Thyroid gland (tissue), 4 donors: ENCODE results near the gene ZNF133. TPM values are rescaled to one million over a fixed set of nuclear protein-coding genes. Genes with fewer than 3 reads are reported as not detected.
"Not testable (repeated sequence)": the region's sequence is repeated elsewhere in the genome, so short reads cannot be mapped to it uniquely, and the experiment has no call there.

Experiments used
- DNase-seq, 2 donors: peaks; one replicate each; pipeline ENCODE4 v3.0.0-alpha.2; 2019
- H3K27ac ChIP-seq, 3 donors: fragments of 200-600 bp; sonication (generic); 1 replicate in 2 of 3; 2 replicates in 1 of 3; pipeline ENCODE4 v1.5.1; 2016 to 2019; ENCODE audit warnings: mild to moderate bottlenecking in 1 of 3, moderate library complexity in 1 of 3
- H3K27me3 ChIP-seq: fragments of 200-600 bp; sonication (generic); one replicate; pipeline ENCODE4 v1.5.1; 2019
- H3K36me3 ChIP-seq, 2 donors: fragments of 200-600 bp; sonication (generic); one replicate each; pipeline ENCODE4 v1.5.1; 2016 to 2019
- H3K4me1 ChIP-seq, 2 donors: fragments of 200-600 bp; sonication (generic); one replicate each; pipeline ENCODE4 v1.5.1; 2017 to 2019
- H3K4me3 ChIP-seq, 3 donors: fragments of 200-600 bp; sonication (generic); replicated peaks in 1 of 3; 1 replicate in 2 of 3; 2 replicates in 1 of 3; pipeline ENCODE4 v1.5.1; 2016; ENCODE audit warnings: mild to moderate bottlenecking in 1 of 3
- H3K9me3 ChIP-seq: fragments of 200-600 bp; sonication (generic); one replicate; pipeline ENCODE4 v1.5.1; 2017
- POLR2A ChIP-seq, 2 donors: fragments of 450-650 bp; IDR thresholded peaks; one replicate each; pipeline ENCODE4 v1.6.1; 2017; ENCODE audit warnings: antibody characterized with exemption in 2 of 2, mild to moderate bottlenecking in 2 of 2, moderate library complexity in 1 of 2
- WGBS, 2 donors: methylation state at CpG; one replicate each; pipeline ENCODE4 v1.1.5; 2017; 5-methylcytosine and 5-hydroxymethylcytosine counted together
- intact Hi-C: fragments of 100-400 bp; cut with DNase I; formaldehyde crosslinking; loops from one replicate; pipeline ENCODE4 v1.15.1; 2023
- total RNA-seq, 4 donors: library from RNA; depleted of rRNA; stranded (reverse); fragments of >200 nt; gene quantifications; one replicate each; pipeline ENCODE4 v1.2.3, GENCODE V29; 2016
- TF ChIP-seq, protein P1 (sequence below), 6 experiments: fragments of 200-600 bp in 3 of 6; fragments of 450-650 bp in 3 of 6; sonication (generic) in 3 of 6; IDR thresholded peaks; one replicate each; pipeline ENCODE4 v1.5.1; 2016 to 2019; ENCODE audit warnings: antibody characterized with exemption in 6 of 6, mild to moderate bottlenecking in 2 of 6, inconsistent platforms in 1 of 6, moderate library complexity in 1 of 6

The ZNF133 gene
- 10 to 100 TPM; 14.8 to 17.3 (median 15.9) TPM for total RNA-seq

DNA sequence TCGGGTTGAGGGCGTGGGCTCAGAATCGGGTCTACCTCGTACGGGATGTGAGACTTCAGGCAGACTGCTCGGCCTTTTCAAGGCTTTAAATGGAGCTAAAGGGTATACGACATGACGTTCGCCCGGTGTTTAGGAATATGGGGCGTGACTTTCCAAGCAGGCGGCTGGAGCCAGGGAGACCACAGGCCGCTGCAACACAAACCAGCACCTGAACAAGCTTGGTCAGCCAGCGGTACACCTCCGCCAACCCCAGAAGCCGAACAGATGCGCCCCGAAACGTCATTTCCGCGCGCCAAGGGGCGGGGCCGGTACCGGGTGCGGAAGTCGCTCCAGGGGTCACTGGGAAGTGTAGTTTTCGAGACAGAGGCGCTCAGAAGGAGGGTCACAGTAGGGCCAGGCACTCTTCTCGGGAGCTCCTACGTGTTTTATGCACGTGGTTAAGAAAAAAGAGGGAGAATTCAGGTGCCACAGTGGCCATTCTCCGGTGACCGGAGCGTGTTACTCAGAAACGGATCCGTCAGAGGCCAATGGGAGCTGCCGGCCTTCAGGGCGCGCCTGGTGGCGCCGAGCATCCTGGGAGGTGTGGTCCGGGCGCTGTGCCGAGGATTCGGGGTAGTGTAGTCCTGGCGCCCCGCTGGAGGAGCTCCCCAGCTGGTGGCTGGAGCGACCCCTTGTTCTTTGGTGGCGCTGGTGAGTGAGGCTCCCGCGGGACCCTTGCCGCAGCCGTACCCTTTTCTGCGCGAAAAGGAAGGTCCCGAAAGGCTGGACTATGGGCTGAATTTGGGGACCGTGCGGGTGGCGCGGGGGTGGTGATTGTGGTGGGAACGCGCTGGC lies at the start of gene ZNF133:
TSS of gene ZNF133 (plus strand) at position 613 of the 834 bp plus-strand sequence. CDS start 17,160 bp downstream, outside the sequence.
- peaks cover 0 to 16% of the 10 kb centered on the region in 2 donors for H3K4me1 ChIP-seq
- H3K9me3 ChIP-seq: no peaks in the 10 kb centered on the region
- H3K27me3 ChIP-seq: no peaks in the 10 kb centered on the region
- DNase-seq: peak; percentile 97 to 98
- H3K4me3 ChIP-seq: peak within 1 kb of the TSS; percentile 56 to 69 (median 61)
- intact Hi-C loops: no loop called here
- WGBS, 2 donors: 0% methylated on average over 48 to 56 of the region's 63 CpGs
- TF ChIP-seq, protein P1, sequence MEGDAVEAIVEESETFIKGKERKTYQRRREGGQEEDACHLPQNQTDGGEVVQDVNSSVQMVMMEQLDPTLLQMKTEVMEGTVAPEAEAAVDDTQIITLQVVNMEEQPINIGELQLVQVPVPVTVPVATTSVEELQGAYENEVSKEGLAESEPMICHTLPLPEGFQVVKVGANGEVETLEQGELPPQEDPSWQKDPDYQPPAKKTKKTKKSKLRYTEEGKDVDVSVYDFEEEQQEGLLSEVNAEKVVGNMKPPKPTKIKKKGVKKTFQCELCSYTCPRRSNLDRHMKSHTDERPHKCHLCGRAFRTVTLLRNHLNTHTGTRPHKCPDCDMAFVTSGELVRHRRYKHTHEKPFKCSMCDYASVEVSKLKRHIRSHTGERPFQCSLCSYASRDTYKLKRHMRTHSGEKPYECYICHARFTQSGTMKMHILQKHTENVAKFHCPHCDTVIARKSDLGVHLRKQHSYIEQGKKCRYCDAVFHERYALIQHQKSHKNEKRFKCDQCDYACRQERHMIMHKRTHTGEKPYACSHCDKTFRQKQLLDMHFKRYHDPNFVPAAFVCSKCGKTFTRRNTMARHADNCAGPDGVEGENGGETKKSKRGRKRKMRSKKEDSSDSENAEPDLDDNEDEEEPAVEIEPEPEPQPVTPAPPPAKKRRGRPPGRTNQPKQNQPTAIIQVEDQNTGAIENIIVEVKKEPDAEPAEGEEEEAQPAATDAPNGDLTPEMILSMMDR (IDR thresholded peaks at IDR 0.05): peak in 1 of 6 experiments; percentile 2
- TF ChIP-seq POLR2A (IDR thresholded peaks at IDR 0.05): peak; percentile 51 to 88
- H3K36me3 ChIP-seq: no peaks in the 10 kb centered on the region
- H3K27ac ChIP-seq: peak within 1 kb of the TSS; percentile 72 to 95 (median 94)

- Histone ChIP-seq H3K27ac (no peak overlapping the region), H3K27me3 (no peaks in the 10 kb centered on the region), H3K4me3 (no peak overlapping the region), H3K9me3 (no peaks in the 10 kb centered on the region), H3K36me3 (no peaks in the 10 kb centered on the region), H3K4me1 (no peaks in the 10 kb centered on the region)
- 80 to 83% methylated on average over 1 of the region's 1 CpG for WGBS, 2 donors
- no peak for DNase-seq
- no peak for TF ChIP-seq POLR2A (IDR thresholded peaks at IDR 0.05)
- TF ChIP-seq, protein P1 (IDR thresholded peaks at IDR 0.05): no peak
- intact Hi-C loops: no loop called here
Measured at GRCh38 chr20:18240997-18241396, 47.3 kb upstream of the ZNF133 start.

GRCh38 chr20:18243802-18244201 lies 44.5 kb upstream of the ZNF133 start:
- no peaks in the 10 kb centered on the region for H3K9me3 ChIP-seq
- 33 to 41% methylated on average over 1 of the region's 1 CpG for WGBS, 2 donors
- TF ChIP-seq, protein P1 (IDR thresholded peaks at IDR 0.05): no peak
- no peak for TF ChIP-seq POLR2A (IDR thresholded peaks at IDR 0.05)

DNA sequence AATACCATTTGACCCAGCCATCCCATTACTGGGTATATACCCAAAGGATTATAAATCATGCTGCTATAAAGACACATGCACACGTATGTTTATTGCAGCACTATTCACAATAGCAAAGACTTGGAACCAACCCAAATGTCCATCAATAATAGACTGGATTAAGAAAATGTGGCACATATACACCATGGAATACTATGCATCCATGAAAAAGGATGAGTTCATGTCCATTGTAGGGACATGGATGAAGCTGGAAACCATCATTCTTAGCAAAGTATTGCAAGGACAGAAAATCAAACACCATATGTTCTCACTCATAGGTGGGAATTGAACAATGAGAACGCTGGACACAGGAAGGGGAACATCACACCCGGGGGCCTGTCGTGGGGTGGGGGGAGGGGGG lies 39.8 kb upstream of the ZNF133 start:
- WGBS, 2 donors: 86 to 88% methylated on average over 4 of the region's 4 CpGs
- H3K36me3 ChIP-seq, H3K27ac ChIP-seq, H3K9me3 ChIP-seq, intact Hi-C loops, H3K4me3 ChIP-seq, DNase-seq, H3K27me3 ChIP-seq: not testable (repeated sequence)
- H3K4me1 ChIP-seq: peaks cover 12 to 16% of the 10 kb centered on the region in 2 donors

More at GRCh38 chr20:18243802-18244201, 44.5 kb upstream of the ZNF133 start:
- Histone ChIP-seq H3K4me3 (no peak overlapping the region), H3K4me1 (no peaks in the 10 kb centered on the region), H3K36me3 (no peaks in the 10 kb centered on the region), H3K27me3 (no peaks in the 10 kb centered on the region), H3K27ac (no peak overlapping the region)
- intact Hi-C loops: no loop called here
- DNase-seq: no peak

DNA sequence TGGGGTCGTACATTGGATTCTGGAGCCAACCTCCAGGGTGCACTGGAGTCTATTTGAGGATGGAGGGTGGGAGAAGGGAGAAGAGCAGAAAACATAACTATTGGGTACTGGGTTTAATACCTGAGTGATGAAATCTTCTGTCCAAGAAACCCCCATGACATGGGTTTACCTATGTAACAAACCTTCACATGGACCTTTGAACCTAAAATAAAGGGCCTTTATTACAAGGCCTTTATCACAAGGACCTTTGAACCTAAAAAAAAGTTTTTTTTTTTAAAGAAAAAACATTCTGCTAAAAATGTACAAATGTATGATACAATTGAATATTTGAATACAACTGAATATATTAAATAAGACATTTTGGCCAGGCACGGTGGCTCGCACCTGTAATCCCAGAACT lies 38.1 kb upstream of the ZNF133 start:
- Histone ChIP-seq H3K4me3 (no peak overlapping the region), H3K27ac (no peak overlapping the region), H3K27me3 (no peaks in the 10 kb centered on the region), H3K9me3 (no peaks in the 10 kb centered on the region), H3K4me1 (peaks cover 21 to 30% of the 10 kb centered on the region in 2 donors), H3K36me3 (no peaks in the 10 kb centered on the region)
- intact Hi-C loops: no loop called here
- TF ChIP-seq POLR2A (IDR thresholded peaks at IDR 0.05): no peak
- TF ChIP-seq, protein P1 (IDR thresholded peaks at IDR 0.05): no peak
- DNase-seq: no peak
- WGBS, 2 donors: 91 to 95% methylated on average over 3 of the region's 3 CpGs
